HepG2 (cell line): ENCODE results near the gene SPATA32. TPM values are rescaled to one million over a fixed set of nuclear protein-coding genes. Genes with fewer than 3 reads are reported as not detected.

Experiments
- CHD2 ChIP-seq: IDR thresholded peaks from 2 replicates; pipeline ENCODE4 v1.6.1; 2011; ENCODE audit warnings: low read depth, low read length, improper control_type of control experiment
- DMAP1 ChIP-seq: IDR thresholded peaks from 2 replicates; pipeline ENCODE4 v1.6.1; 2016
- IKZF1 ChIP-seq: fragments of 450-650 bp; IDR thresholded peaks from 2 replicates; pipeline ENCODE4 v1.7.1; 2016
- KDM1A ChIP-seq: IDR thresholded peaks from 2 replicates; pipeline ENCODE4 v1.6.1; 2016; ENCODE audit warnings: missing compliant biosample characterization
- KLF15 ChIP-seq: sonication (generic); formaldehyde crosslinking; IDR thresholded peaks from 2 replicates; pipeline ENCODE4 v1.8.1; 2023; ENCODE audit warnings: borderline replicate concordance, mild to moderate bottlenecking, inconsistent platforms, missing genetic modification reagents, mixed read lengths
- MATR3 ChIP-seq: sonication (generic); formaldehyde crosslinking; IDR thresholded peaks from 2 replicates; pipeline ENCODE4 v1.4.0; 2020; ENCODE audit warnings: missing genetic modification reagents
- MEF2D ChIP-seq: sonication (generic); formaldehyde crosslinking; IDR thresholded peaks from 2 replicates; pipeline ENCODE4 v1.5.1; 2020; ENCODE audit warnings: mild to moderate bottlenecking, missing genetic modification reagents
- MLLT10 ChIP-seq: sonication (generic); formaldehyde crosslinking; IDR thresholded peaks from 2 replicates; pipeline ENCODE4 v1.4.0; 2020; ENCODE audit warnings: missing genetic modification reagents
- NR2F1 ChIP-seq, 2 experiments: fragments of 450-650 bp in 1 of 2; formaldehyde crosslinking in 1 of 2; IDR thresholded peaks; 2 replicates each; pipeline versions ENCODE4 v1.5.0 to v1.6.1; 2016 to 2020; ENCODE audit warnings: mild to moderate bottlenecking in 1 of 2, missing compliant biosample characterization in 1 of 2, missing genetic modification reagents in 1 of 2, moderate library complexity in 1 of 2
- PAF1 ChIP-seq: IDR thresholded peaks from 2 replicates; pipeline ENCODE4 v1.6.1; 2016; ENCODE audit warnings: missing genetic modification reagents, missing compliant biosample characterization
- PAWR ChIP-seq: sonication (generic); formaldehyde crosslinking; IDR thresholded peaks from 2 replicates; pipeline ENCODE4 v1.4.0; 2020; ENCODE audit warnings: missing genetic modification reagents, mild to moderate bottlenecking, borderline replicate concordance
- PITX1 ChIP-seq: sonication (generic); formaldehyde crosslinking; IDR thresholded peaks from 2 replicates; pipeline ENCODE4 v1.5.1; 2020; ENCODE audit warnings: mild to moderate bottlenecking, missing genetic modification reagents
- RBM39 ChIP-seq: fragments of 200-400 bp; formaldehyde crosslinking; IDR thresholded peaks from one replicate; pipeline ENCODE4 v1.6.1; 2018; ENCODE audit warnings: antibody characterized with exemption, mild to moderate bottlenecking, low read depth, low read length; ENCODE audit not compliant: poor library complexity, severe bottlenecking
- RXRB ChIP-seq: IDR thresholded peaks from 2 replicates; pipeline ENCODE4 v1.6.1; 2016; ENCODE audit warnings: borderline replicate concordance, missing genetic modification reagents, missing compliant biosample characterization
- SAFB2 ChIP-seq: sonication (generic); formaldehyde crosslinking; IDR thresholded peaks from 2 replicates; pipeline ENCODE4 v1.5.1; 2020; ENCODE audit warnings: missing genetic modification reagents, low read depth, mild to moderate bottlenecking, borderline replicate concordance
- SRSF1 ChIP-seq: fragments of 200-400 bp; formaldehyde crosslinking; optimal IDR thresholded peaks from 2 replicates; pipeline ENCODE3; 2017; ENCODE audit warnings: mild to moderate bottlenecking, low read depth, low read length, moderate library complexity
- TP53 ChIP-seq: sonication (generic); formaldehyde crosslinking; conservative IDR thresholded peaks from 2 replicates; pipeline ENCODE4 v1.4.0; 2020; ENCODE audit warnings: missing genetic modification reagents
- ZBTB3 ChIP-seq: sonication (generic); formaldehyde crosslinking; IDR thresholded peaks from 2 replicates; pipeline ENCODE4 v1.4.0; 2020; ENCODE audit warnings: low read depth, mild to moderate bottlenecking, moderate library complexity, missing genetic modification reagents, borderline replicate concordance
- ZC3H13 ChIP-seq: sonication (generic); formaldehyde crosslinking; IDR thresholded peaks from 2 replicates; pipeline ENCODE4 v1.8.1; 2023; ENCODE audit warnings: mild to moderate bottlenecking, missing genetic modification reagents, moderate library complexity
- ZFY ChIP-seq: sonication (generic); formaldehyde crosslinking; IDR thresholded peaks from 2 replicates; pipeline ENCODE4 v1.4.0; 2020; ENCODE audit warnings: missing genetic modification reagents
- ZKSCAN5 ChIP-seq: sonication (generic); formaldehyde crosslinking; IDR thresholded peaks from 2 replicates; pipeline ENCODE4 v1.5.1; 2020; ENCODE audit warnings: mild to moderate bottlenecking, missing genetic modification reagents
- ZNF234 ChIP-seq: sonication (generic); formaldehyde crosslinking; conservative IDR thresholded peaks from 2 replicates; pipeline ENCODE4 v1.5.1; 2020; ENCODE audit warnings: mild to moderate bottlenecking, missing genetic modification reagents
- ZNF331 ChIP-seq: sonication (generic); formaldehyde crosslinking; IDR thresholded peaks from 2 replicates; pipeline ENCODE4 v1.4.0; 2020; ENCODE audit warnings: missing genetic modification reagents
- ZNF552 ChIP-seq: sonication (generic); formaldehyde crosslinking; IDR thresholded peaks from 2 replicates; pipeline ENCODE4 v1.9.0; 2022; ENCODE audit warnings: missing genetic modification reagents, mild to moderate bottlenecking, borderline replicate concordance
- ZNF570 ChIP-seq: sonication (generic); formaldehyde crosslinking; IDR thresholded peaks from 2 replicates; pipeline ENCODE4 v1.4.0; 2020; ENCODE audit warnings: mild to moderate bottlenecking, missing genetic modification reagents, borderline replicate concordance
- ZNF776 ChIP-seq: sonication (generic); formaldehyde crosslinking; IDR thresholded peaks from 2 replicates; pipeline ENCODE4 v1.4.0; 2020; ENCODE audit warnings: mild to moderate bottlenecking, missing genetic modification reagents
- ZNF788 ChIP-seq: sonication (generic); formaldehyde crosslinking; IDR thresholded peaks from 2 replicates; pipeline ENCODE4 v1.5.0; 2020; ENCODE audit warnings: mild to moderate bottlenecking, missing genetic modification reagents, borderline replicate concordance
- ZSCAN9 ChIP-seq: IDR thresholded peaks from 2 replicates; pipeline ENCODE4 v1.6.1; 2016; ENCODE audit warnings: borderline replicate concordance
- polyA plus RNA-seq, 8 experiments: library from polyadenylated mRNA; depleted of rRNA in 3 of 8; stranded (reverse) in 7 of 8; unstranded in 1 of 8; fragments of >200 nt; fragmentation: Illumina TruSeq in 4 of 8; extraction: Trizol in 4 of 8; gene quantifications; 2 replicates each; pipeline versions ENCODE4 v1.2.1 to v1.2.3, GENCODE V29; 2011 to 2016; ENCODE audit warnings: low read depth in 4 of 8, missing spikeins in 1 of 8, mixed read lengths in 1 of 8; ENCODE audit not compliant: insufficient read depth in 1 of 8
- total RNA-seq, 5 experiments: library from RNA; depleted of rRNA; stranded (reverse); fragments of >200 nt; fragmentation: Illumina TruSeq; extraction: Trizol; gene quantifications; 2 replicates each; pipeline ENCODE4 v1.2.3, GENCODE V29; 2016; ENCODE audit warnings: low read depth in 1 of 5
- TF ChIP-seq, protein P1 (sequence below): IDR thresholded peaks from 2 replicates; pipeline ENCODE4 v1.6.1; 2012; ENCODE audit warnings: inconsistent platforms
- TF ChIP-seq, protein P2 (sequence below): sonication (generic); formaldehyde crosslinking; IDR thresholded peaks from 2 replicates; pipeline ENCODE4 v1.4.0; 2020; ENCODE audit warnings: missing genetic modification reagents

SPATA32 gene
- total and polyA plus RNA-seq, 2 of the 13 experiments (the other 11 are each of a cell fraction or from before 2014, with no cell fraction given), result not detected

DNA sequence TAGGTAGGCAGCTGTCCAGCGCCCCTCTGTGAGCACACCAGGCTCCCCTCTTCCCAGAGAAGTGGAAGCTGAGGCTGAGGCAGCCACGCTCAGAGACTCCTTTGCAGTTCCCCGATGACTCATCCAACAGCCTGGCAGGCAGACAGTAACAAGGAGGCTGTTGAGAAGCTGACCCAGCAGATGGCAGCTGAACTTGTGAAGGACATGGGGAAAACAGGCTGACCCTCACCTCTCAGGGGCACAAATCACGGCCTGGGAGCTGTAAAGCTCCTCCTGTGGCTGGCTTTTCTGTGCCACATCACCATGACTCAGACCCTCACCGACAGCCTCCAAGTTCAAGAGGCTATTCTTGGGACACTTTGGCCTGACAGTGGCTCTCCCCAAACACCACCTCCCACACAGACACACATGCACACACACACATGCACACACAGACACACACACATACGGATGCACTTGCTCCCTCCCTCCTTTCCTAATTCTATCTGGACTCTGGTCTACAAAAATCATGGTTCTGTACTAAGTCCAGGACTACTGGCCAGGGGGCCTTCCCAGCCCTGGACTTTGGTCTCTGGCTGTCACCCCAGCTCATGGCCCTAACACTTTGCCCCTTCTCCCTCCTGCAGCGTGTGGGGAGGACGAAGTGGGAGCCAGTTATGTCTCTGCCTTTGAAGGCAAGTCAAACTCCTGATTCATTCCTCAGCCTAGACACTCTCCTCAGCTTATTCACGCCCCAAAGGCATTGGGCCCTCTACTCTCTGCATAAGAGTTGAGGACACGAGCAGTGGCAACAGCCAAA, 31.7 kb upstream of the SPATA32 start (continued):
- no peak for TF ChIP-seq TP53 (CRISPR knock-in tag)
- no peak for TF ChIP-seq DMAP1 (CRISPR knock-in tag)
- no peak for TF ChIP-seq ZNF552
- no peak for TF ChIP-seq ZSCAN9 (CRISPR knock-in tag)
- TF ChIP-seq MLLT10 (CRISPR knock-in tag), result no peak
- TF ChIP-seq KLF15 (CRISPR knock-in tag), result no peak
- TF ChIP-seq IKZF1, result no peak
- TF ChIP-seq ZC3H13 (CRISPR knock-in tag), result no peak
- TF ChIP-seq CHD2, result no peak
- TF ChIP-seq ZKSCAN5 (CRISPR knock-in tag), result no peak
- peak; percentile 37 to 44; a peak in 2 of 4 replicates for TF ChIP-seq NR2F1 (CRISPR knock-in tag; IDR thresholded peaks at IDR 0.05)
- TF ChIP-seq, protein P1, sequence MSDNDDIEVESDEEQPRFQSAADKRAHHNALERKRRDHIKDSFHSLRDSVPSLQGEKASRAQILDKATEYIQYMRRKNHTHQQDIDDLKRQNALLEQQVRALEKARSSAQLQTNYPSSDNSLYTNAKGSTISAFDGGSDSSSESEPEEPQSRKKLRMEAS, result peak; percentile 83
- peak; percentile 42; the same call in 1 of the 2 replicates for TF ChIP-seq RXRB
- TF ChIP-seq, protein P2, sequence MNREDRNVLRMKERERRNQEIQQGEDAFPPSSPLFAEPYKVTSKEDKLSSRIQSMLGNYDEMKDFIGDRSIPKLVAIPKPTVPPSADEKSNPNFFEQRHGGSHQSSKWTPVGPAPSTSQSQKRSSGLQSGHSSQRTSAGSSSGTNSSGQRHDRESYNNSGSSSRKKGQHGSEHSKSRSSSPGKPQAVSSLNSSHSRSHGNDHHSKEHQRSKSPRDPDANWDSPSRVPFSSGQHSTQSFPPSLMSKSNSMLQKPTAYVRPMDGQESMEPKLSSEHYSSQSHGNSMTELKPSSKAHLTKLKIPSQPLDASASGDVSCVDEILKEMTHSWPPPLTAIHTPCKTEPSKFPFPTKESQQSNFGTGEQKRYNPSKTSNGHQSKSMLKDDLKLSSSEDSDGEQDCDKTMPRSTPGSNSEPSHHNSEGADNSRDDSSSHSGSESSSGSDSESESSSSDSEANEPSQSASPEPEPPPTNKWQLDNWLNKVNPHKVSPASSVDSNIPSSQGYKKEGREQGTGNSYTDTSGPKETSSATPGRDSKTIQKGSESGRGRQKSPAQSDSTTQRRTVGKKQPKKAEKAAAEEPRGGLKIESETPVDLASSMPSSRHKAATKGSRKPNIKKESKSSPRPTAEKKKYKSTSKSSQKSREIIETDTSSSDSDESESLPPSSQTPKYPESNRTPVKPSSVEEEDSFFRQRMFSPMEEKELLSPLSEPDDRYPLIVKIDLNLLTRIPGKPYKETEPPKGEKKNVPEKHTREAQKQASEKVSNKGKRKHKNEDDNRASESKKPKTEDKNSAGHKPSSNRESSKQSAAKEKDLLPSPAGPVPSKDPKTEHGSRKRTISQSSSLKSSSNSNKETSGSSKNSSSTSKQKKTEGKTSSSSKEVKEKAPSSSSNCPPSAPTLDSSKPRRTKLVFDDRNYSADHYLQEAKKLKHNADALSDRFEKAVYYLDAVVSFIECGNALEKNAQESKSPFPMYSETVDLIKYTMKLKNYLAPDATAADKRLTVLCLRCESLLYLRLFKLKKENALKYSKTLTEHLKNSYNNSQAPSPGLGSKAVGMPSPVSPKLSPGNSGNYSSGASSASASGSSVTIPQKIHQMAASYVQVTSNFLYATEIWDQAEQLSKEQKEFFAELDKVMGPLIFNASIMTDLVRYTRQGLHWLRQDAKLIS, result no peak
- TF ChIP-seq SRSF1, result no peak
- TF ChIP-seq PAF1 (CRISPR knock-in tag), result no peak
- no peak for TF ChIP-seq ZNF234 (CRISPR knock-in tag)
- TF ChIP-seq SAFB2, result no peak
- TF ChIP-seq RBM39, result no peak
- no peak for TF ChIP-seq ZBTB3 (CRISPR knock-in tag)
- TF ChIP-seq ZNF331 (CRISPR knock-in tag), result no peak
- TF ChIP-seq ZNF570 (CRISPR knock-in tag), result no peak
- TF ChIP-seq MEF2D, result no peak
- TF ChIP-seq ZNF776 (CRISPR knock-in tag), result no peak
- no peak for TF ChIP-seq KDM1A (CRISPR knock-in tag)
- TF ChIP-seq ZFY (CRISPR knock-in tag), result no peak
- peak; percentile 31; the same call in 1 of the 2 replicates for TF ChIP-seq ZNF788
- TF ChIP-seq MATR3 (CRISPR knock-in tag), result no peak
- TF ChIP-seq PITX1 (CRISPR knock-in tag), result 0 out of 2 replicates have a peak, but pooled peaks have one; percentile 58
- TF ChIP-seq PAWR (CRISPR knock-in tag), result no peak
